ENCODE data around the gene WIPF2.

The WIPF2 gene

DNA sequence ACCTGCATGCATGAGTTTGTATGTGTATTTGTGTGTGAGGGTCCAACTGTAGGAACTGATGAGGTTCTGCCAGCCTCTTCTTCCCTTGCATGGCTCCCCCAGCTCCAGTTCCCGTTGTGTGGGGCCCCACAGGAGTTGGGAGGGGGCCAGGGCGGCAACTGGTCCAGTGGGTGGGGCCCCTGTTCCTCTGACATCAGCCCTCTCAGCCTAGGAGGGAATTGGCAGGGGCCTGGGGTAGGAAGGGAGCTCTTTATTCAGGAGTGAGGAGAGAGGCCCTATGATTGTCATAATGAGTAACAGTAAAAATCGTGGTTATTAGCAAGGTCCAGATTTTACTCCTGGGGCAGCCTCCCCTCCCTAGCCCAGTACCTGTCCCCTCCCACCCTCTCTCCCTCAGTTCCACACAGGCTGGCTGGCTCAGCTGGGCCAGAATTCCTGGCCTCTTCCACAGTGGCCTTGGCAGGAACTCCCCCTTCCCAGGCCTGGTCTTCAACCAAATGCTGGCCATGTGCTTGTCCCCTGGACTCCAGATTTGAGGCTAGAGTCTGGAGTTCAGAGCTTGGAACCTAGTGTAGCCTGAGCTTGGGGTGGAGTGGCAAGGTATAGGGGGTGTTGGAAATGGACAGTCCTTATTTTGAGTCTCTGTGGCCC lies 108.8 kb downstream of the WIPF2 start:
- peak; percentile 78 for DNase-seq

DNA sequence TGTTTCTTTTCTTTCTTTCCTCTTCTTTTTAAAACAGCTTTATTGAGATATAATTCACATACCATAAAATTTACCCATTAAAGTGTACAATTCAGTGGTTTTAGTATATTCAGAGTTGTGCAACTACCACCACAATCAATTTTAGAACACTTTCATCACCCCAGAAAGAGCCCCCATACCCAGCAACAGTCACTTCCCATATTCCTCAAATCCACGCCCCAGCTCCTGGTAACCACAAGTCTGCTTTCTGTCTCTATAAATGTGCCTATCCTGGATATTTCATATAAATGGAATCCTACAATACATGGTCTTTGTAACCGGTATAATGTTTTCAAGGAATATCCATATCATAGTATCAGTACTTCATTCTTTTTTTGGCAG lies 109.3 kb downstream of the WIPF2 start:
- no peak for DNase-seq

DNA sequence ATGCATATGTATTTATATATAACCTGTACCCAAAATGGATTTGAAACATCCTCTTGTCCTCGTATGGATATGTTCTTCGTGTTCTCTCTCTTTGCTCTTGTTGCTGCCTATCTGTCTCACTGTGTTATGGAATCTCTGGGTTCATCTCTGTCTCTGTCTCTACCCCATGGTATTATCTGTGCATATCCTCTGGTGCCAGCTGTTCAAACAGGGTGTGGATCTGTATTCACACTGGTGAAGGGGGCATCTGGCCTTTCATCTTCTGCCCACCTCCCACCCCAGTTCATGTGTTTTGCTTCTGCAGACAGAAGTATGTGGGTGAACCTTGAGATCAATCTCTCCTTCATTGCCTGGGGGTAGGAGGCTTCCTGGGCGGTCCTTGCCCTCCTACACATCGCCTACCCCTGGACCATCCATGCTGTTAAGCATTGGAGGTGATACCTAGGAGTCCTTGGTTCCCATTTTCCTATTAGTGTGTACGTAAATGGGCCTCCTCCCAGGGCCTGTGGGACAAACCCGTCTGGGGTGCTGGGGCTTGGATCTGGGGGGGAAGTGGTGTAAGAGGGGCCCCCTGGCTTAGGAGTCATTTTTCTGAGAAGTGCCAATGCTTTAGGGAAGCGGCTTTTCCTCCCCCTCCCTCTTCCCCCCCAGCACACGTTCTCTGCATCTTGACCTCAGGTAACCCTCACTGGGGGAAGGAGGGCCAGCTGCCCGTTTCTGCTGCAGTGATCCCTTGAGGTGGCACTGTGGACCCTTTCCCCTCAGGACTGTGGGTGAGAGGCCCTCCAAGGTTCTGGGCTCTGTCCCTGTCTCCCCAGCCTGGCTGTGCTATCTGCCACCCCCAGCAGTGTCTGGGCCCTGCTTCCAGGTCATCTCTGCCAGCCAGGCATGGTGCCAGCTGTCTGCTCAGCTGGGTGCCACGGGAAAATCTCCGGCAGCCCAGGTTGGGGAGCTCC lies 111.0 kb downstream of the WIPF2 start:
- peak; percentile 40 for DNase-seq

DNA sequence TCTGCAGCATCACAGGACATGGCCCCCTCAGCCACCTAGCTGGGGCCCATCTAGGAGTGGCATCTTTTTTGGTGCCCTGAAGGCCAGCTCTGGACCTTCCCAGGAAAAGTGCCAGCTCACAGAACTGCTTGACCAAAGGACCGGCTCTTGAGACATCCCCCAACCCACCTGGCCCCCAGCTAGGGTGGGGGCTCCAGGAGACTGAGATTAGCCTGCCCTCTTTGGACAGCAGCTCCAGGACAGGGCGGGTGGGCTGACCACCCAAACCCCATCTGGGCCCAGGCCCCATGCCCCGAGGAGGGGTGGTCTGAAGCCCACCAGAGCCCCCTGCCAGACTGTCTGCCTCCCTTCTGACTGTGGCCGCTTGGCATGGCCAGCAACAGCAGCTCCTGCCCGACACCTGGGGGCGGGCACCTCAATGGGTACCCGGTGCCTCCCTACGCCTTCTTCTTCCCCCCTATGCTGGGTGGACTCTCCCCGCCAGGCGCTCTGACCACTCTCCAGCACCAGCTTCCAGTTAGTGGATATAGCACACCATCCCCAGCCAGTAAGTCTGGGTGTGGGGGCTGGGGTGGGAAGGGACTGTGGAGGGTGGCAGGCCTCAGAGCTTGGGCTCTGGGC lies 111.9 kb downstream of the WIPF2 start:
- DNase-seq = no peak

DNA sequence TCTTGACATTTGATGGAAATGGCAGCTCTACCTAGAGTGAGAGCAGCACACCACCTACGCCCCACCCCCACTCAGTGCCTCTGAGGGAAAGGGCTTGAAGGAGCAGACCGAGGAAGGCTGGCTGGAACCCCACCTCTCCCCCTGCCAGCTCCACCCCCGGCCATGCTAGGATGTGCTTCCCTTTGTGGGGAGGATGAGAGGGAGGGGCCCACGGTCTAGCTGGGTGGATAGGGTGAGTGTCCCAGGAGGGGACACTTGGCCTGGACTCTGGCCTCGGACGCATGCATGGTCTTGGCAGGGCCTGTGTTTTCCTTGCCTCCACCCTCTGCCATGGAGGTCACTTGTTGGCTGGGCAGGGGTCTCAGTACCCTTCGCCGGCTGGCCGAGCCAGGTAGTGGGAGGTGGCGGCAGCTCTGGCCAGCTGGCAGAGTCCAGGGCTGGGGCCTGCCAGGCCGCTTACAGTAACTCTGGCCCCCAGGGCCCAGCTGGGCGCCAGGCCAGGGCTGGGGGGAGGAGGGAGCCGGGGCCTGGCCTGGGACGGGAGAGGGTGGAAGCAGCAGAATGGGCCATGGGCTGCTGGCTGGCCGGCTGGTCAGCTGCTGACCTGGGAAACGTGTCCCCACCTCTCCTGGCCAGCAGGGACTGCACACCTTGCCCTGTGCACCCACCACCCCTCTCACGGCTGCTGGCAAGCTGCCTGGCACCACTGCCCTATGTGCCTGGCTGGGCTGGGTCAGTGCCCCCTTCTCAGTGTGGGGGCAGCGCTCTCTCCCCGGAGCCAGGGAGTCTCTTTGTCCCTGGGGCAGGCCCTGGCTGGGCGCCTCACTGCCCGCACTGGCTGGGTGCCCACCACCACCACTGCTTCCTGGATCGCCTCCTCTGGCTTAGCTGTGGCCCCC lies 112.9 kb downstream of the WIPF2 start:
- peak; percentile 92 for DNase-seq
